ENCODE results near the gene GRM2.

DNA sequence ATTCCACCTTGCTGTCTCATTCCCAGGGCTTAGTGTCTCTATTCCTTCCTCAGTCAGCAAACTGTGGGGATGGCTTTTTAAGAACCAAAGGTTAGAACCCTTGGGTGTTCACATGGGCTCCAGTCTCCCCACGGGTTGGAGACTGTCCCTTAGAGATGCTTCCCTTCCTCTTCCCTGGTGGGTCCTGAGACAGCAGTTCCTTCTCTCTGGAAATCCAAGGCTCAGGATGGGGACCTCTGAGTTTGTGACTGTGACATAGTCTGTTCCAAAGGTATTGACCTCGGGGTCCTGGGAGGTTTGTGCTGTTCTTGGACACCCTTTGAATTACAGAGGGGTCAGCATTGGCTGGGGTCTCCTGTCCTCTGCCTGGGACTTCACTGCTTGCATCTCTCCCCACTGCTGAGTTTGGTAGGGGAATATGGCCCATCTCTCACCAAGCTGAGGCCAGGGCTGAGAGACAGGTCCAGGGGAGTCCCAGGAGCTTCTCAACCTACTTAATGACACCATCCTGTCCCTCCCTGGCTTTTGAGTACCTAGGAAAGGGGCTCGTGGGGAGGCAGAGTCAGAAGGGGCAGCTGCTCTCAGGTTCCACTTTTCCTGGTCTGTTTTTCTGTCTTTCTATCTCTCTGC is 1.5 kb downstream of the GRM2 start:
- TF ChIP-seq, protein P1, sequence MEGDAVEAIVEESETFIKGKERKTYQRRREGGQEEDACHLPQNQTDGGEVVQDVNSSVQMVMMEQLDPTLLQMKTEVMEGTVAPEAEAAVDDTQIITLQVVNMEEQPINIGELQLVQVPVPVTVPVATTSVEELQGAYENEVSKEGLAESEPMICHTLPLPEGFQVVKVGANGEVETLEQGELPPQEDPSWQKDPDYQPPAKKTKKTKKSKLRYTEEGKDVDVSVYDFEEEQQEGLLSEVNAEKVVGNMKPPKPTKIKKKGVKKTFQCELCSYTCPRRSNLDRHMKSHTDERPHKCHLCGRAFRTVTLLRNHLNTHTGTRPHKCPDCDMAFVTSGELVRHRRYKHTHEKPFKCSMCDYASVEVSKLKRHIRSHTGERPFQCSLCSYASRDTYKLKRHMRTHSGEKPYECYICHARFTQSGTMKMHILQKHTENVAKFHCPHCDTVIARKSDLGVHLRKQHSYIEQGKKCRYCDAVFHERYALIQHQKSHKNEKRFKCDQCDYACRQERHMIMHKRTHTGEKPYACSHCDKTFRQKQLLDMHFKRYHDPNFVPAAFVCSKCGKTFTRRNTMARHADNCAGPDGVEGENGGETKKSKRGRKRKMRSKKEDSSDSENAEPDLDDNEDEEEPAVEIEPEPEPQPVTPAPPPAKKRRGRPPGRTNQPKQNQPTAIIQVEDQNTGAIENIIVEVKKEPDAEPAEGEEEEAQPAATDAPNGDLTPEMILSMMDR (IDR thresholded peaks at IDR 0.05) = no peak
- TF ChIP-seq POLR2AphosphoS5 (IDR thresholded peaks at IDR 0.05) = no peak

Data from suprapubic skin (tissue), 3 donors.